WI38 (cell line): ENCODE results near the gene MAPK1.
"Not testable (repeated sequence)": the region's sequence is repeated elsewhere in the genome, so short reads cannot be mapped to it uniquely, and the experiment has no call there.

Experiments used
- H3K4me3 ChIP-seq: 2 replicates; pipeline ENCODE4 v1.5.1; 2011; ENCODE audit warnings: low read depth, mild to moderate bottlenecking, control low read depth, low read length
- TF ChIP-seq, protein P1 (sequence below): IDR thresholded peaks from 2 replicates; pipeline ENCODE4 v1.5.1; 2012; ENCODE audit warnings: low read depth, mild to moderate bottlenecking, control low read depth, low read length

Gene MAPK1

GRCh38 chr22:21867528-21868266, at the start of gene MAPK1:
Gene MAPK1, minus strand, starts transcription at chr22:21867645. Its CDS starts 205 bp downstream, at chr22:21867440.
- TF ChIP-seq, protein P1, sequence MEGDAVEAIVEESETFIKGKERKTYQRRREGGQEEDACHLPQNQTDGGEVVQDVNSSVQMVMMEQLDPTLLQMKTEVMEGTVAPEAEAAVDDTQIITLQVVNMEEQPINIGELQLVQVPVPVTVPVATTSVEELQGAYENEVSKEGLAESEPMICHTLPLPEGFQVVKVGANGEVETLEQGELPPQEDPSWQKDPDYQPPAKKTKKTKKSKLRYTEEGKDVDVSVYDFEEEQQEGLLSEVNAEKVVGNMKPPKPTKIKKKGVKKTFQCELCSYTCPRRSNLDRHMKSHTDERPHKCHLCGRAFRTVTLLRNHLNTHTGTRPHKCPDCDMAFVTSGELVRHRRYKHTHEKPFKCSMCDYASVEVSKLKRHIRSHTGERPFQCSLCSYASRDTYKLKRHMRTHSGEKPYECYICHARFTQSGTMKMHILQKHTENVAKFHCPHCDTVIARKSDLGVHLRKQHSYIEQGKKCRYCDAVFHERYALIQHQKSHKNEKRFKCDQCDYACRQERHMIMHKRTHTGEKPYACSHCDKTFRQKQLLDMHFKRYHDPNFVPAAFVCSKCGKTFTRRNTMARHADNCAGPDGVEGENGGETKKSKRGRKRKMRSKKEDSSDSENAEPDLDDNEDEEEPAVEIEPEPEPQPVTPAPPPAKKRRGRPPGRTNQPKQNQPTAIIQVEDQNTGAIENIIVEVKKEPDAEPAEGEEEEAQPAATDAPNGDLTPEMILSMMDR = 0 out of 2 replicates have a peak, but pooled peaks have one; percentile 8

GRCh38 chr22:21916309-21916918, 49.0 kb upstream of the MAPK1 start:
- no peak overlapping the region for H3K4me3 ChIP-seq
- TF ChIP-seq, protein P1 = no peak

More at GRCh38 chr22:21867528-21868266, at the start of gene MAPK1:
- peak within 1 kb of the TSS; percentile 92 for H3K4me3 ChIP-seq

DNA sequence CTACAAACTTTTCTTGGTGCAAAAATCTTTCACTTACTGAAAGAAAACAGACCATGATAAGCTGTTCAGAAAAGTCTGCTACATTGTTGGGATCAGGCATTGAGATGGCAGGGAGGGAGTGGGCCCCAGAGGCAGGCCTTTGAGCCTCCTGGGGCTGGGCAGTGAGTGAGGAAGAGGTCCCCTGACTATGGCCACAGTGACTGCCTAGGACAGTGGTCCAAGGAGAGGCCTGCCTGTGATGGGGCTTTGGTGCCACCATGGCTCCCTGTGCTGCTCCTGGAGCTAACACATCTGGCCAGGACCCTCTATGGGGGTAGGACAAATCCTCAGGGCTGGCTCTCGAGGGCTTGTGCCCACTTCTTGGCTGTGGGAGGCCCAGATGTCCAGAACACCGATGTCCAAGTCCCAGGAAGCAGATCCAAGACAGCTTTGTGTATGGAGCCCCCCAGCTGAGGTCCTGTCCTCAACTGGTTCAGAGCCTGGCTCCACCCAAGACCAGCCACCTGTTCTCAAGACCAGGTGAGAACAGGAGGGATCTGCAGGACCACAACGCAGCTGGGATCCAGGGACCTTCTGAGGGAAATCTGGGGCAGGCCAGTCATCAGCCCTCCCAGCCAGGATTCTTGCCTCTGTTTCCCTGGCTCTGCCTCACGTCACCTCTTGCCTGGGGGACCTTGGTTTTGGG, 48.3 kb upstream of the MAPK1 start:
- H3K4me3 ChIP-seq = no peak overlapping the region
- TF ChIP-seq, protein P1 = no peak

DNA sequence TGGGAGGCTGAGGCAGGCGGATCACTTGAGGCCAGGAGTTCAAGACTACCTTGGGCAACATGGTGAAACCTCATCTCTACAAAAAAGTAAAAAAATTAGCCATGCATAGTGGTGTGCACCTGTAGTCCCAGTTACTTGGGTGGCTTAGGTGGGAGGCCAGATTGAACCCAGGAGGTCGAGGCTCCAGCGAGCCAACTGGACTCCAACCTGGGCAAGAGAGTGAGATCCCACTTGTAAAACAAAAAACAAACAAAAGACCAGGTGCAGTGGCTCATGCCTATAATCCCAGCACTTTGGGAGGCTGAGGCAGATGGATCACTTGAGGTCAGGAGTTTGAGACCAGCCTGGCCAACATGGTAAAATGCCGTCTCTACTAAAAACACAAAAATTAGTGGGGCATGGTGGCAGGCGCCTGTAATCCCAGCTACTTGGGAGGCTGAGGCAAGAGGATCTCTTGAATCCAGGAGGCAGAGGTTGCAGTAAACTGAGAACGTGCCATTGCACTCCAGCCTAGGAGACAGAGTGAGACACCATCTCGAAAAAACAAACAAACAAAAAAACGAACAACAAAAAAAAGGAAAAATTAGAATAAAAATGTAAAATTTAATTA, 46.7 kb upstream of the MAPK1 start:
- not testable (repeated sequence) for H3K4me3 ChIP-seq

DNA sequence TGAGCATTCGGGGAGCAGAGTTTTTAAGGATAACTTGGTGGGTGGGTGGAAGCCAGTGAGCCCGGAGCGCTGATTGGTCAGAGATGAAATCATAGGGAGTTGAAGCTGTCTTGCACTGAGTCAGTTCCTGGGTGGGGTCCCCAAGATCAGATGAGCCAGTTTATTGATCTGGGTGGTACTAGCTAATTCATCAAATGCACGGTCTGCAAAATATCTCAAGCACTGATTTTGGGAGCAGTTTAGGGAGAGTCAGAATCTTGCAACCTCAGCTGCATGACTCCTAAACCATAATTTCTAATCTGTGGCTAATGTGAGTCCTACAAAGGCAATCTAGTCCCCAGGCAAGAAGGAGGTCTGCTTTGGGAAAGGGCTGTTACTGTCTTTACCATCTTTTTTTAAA, 42.9 kb upstream of the MAPK1 start:
- H3K4me3 ChIP-seq = not testable (repeated sequence)

DNA sequence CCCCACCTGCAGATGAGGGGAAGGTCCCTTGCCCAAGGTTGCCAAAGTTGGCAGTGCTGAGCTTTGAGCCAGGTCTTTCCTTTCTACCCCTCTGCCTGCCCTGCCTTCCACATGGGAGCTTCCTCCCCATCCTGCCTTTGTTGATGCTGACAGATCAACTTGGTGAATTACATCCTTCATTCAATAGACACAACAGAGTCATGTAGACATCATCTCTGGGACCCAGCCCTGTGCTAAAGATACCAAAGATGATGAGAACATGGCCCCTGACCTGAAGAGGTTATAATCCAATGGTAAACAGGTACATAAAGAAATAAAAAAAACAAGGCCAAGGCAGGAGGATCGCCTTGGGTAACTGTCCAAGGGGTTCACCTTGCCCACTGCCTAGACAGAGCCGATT, 42.4 kb upstream of the MAPK1 start:
- H3K4me3 ChIP-seq = no peak overlapping the region

GRCh38 chr22:21907638-21908522, 40.4 kb upstream of the MAPK1 start:
- TF ChIP-seq, protein P1 = no peak

More for the DNA sequence above, 42.4 kb upstream of the MAPK1 start:
- TF ChIP-seq, protein P1 = no peak

GRCh38 chr22:21905234-21905633, 37.8 kb upstream of the MAPK1 start:
- not testable (repeated sequence) for H3K4me3 ChIP-seq

More at GRCh38 chr22:21907638-21908522, 40.4 kb upstream of the MAPK1 start:
- no peak overlapping the region for H3K4me3 ChIP-seq
